ENCODE measurements around the gene DLGAP4.

The DLGAP4 gene

DNA sequence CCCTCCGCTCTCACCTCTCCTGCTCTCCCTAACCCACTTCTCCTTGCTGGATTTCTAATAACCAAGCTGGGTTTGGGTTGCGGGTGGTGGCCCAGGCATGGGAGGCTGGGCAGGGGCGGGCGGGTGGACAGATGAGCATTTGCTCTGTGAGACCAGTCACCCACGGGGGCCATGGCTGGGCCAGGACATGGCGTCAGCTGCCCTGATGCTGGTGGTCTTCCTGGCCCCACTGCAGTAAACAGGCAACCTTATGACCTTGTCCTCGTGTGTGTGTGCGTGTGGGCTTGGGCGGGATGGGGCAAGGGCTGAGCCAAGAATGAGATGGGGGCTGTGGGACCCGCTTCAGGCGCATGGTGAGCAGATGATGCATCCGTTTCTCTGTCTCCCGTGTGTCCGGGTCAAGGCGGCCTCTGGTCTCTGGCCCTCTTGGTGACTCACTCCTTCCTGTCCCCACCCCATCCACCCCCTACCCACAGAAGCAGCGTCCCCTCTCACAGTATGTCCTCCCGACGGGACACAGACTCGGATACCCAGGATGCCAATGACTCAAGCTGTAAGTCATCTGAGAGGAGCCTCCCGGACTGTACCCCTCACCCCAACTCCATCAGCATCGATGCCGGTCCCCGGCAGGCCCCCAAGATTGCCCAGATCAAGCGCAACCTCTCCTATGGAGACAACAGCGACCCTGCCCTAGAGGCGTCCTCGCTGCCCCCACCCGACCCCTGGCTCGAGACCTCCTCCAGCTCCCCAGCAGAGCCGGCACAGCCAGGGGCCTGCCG is 193.8 kb downstream of the DLGAP4 start:
- H3K9me3 ChIP-seq (replicated peaks; ENCODE audit: insufficient read depth, low read length): no peaks in the 10 kb centered on the region
- H2AFZ ChIP-seq (ENCODE audit: low read length): no peak overlapping the region
- no peaks in the 10 kb centered on the region for H3K79me2 ChIP-seq (ENCODE audit: low read length)
- H4K20me1 ChIP-seq (ENCODE audit: insufficient read depth, low read length): no peaks in the 10 kb centered on the region
- no peak overlapping the region for H3K4me2 ChIP-seq (ENCODE audit: low read depth, low read length)
- no peaks in the 10 kb centered on the region for H3K4me1 ChIP-seq (ENCODE audit: low read length)
- H3F3A ChIP-seq (ENCODE audit: insufficient read depth, low read length): no peaks in the 10 kb centered on the region
- no peak overlapping the region for H3K27ac ChIP-seq (ENCODE audit: low read length)
- DNase-seq: no peak
- no peaks in the 10 kb centered on the region for H3K36me3 ChIP-seq (replicated peaks; ENCODE audit: insufficient read depth, low read length)
- no peaks in the 10 kb centered on the region for H3K9me2 ChIP-seq (replicated peaks; ENCODE audit: insufficient read depth, low read length)
- TF ChIP-seq EZH2phosphoT487 (IDR thresholded peaks at IDR 0.05; ENCODE audit: low read length) (no peak), CTCF (IDR thresholded peaks at IDR 0.05; ENCODE audit: low read length) (no peak), EZH2 (optimal IDR thresholded peaks at IDR 0.05; ENCODE audit: low read depth, low read length) (no peak)
- no peak overlapping the region for H3K9ac ChIP-seq (ENCODE audit: low read length)
- no peak overlapping the region for H3K4me3 ChIP-seq (ENCODE audit: low read length)
- H3K27me3 ChIP-seq (replicated peaks; ENCODE audit: insufficient read depth, low read length): no peaks in the 10 kb centered on the region

DNA sequence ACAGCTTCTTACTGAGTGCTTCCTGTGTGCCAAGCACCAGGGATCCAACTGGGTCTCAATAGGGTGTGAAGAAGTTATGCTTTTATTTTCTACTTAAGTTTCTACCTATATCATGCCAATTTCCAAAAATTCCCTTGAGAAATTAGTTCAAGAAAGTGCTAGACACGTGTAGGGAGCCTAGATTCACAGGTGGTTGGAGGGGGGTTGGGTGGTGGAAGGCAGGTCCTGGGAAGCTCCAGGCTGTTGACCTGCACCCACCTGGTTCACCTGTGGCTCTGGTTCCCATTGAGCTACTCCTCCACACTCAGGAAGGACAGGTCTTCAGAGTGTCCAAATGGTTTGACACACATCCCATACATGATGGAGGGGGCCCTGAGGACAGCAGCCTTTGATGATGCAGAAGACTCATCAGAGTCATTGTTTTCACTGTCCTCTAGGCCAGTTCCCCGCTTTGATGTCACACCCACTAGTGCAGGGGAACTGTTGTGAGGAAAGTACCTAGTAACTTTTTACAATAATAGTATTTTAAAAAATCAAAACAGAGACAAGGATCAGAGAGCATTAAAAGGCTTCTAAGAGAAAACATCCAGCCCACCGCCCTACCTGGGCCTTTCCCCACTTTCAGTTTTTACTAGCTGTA is 195.3 kb downstream of the DLGAP4 start:
- Histone ChIP-seq H3K9me3 (replicated peaks; ENCODE audit: insufficient read depth, low read length) (no peaks in the 10 kb centered on the region), H3K27ac (ENCODE audit: low read length) (no peak overlapping the region), H3K4me3 (ENCODE audit: low read length) (no peak overlapping the region), H3K36me3 (replicated peaks; ENCODE audit: insufficient read depth, low read length) (no peaks in the 10 kb centered on the region), H2AFZ (ENCODE audit: low read length) (no peak overlapping the region), H3K9ac (ENCODE audit: low read length) (no peak overlapping the region), H3F3A (ENCODE audit: insufficient read depth, low read length) (no peaks in the 10 kb centered on the region), H3K4me1 (ENCODE audit: low read length) (no peaks in the 10 kb centered on the region), H3K9me2 (replicated peaks; ENCODE audit: insufficient read depth, low read length) (no peaks in the 10 kb centered on the region), H3K79me2 (ENCODE audit: low read length) (no peaks in the 10 kb centered on the region), H3K27me3 (replicated peaks; ENCODE audit: insufficient read depth, low read length) (no peaks in the 10 kb centered on the region), H4K20me1 (ENCODE audit: insufficient read depth, low read length) (no peaks in the 10 kb centered on the region), H3K4me2 (ENCODE audit: low read depth, low read length) (no peak overlapping the region)
- TF ChIP-seq EZH2 (optimal IDR thresholded peaks at IDR 0.05; ENCODE audit: low read depth, low read length) (no peak), CTCF (IDR thresholded peaks at IDR 0.05; ENCODE audit: low read length) (no peak), EZH2phosphoT487 (IDR thresholded peaks at IDR 0.05; ENCODE audit: low read length) (no peak)
- DNase-seq: no peak

GRCh38 chr20:36504295-36504694 is 198.2 kb downstream of the DLGAP4 start:
- no peaks in the 10 kb centered on the region for H3K4me1 ChIP-seq (ENCODE audit: low read length)
- H3K36me3 ChIP-seq (replicated peaks; ENCODE audit: insufficient read depth, low read length): no peaks in the 10 kb centered on the region
- H3K9ac ChIP-seq (ENCODE audit: low read length): no peak overlapping the region
- H3K4me2 ChIP-seq (ENCODE audit: low read depth, low read length): no peak overlapping the region
- H3K9me3 ChIP-seq (replicated peaks; ENCODE audit: insufficient read depth, low read length): no peaks in the 10 kb centered on the region
- no peaks in the 10 kb centered on the region for H3K9me2 ChIP-seq (replicated peaks; ENCODE audit: insufficient read depth, low read length)
- H3F3A ChIP-seq (ENCODE audit: insufficient read depth, low read length): no peaks in the 10 kb centered on the region
- no peak for DNase-seq
- no peak overlapping the region for H2AFZ ChIP-seq (ENCODE audit: low read length)
- no peaks in the 10 kb centered on the region for H3K27me3 ChIP-seq (replicated peaks; ENCODE audit: insufficient read depth, low read length)
- no peaks in the 10 kb centered on the region for H4K20me1 ChIP-seq (ENCODE audit: insufficient read depth, low read length)
- TF ChIP-seq EZH2phosphoT487 (IDR thresholded peaks at IDR 0.05; ENCODE audit: low read length) (no peak), EZH2 (optimal IDR thresholded peaks at IDR 0.05; ENCODE audit: low read depth, low read length) (no peak), CTCF (IDR thresholded peaks at IDR 0.05; ENCODE audit: low read length) (no peak)
- no peaks in the 10 kb centered on the region for H3K79me2 ChIP-seq (ENCODE audit: low read length)
- H3K27ac ChIP-seq (ENCODE audit: low read length): no peak overlapping the region
- H3K4me3 ChIP-seq (ENCODE audit: low read length): no peak overlapping the region
